ENCODE results near the gene TLR9.

DNA sequence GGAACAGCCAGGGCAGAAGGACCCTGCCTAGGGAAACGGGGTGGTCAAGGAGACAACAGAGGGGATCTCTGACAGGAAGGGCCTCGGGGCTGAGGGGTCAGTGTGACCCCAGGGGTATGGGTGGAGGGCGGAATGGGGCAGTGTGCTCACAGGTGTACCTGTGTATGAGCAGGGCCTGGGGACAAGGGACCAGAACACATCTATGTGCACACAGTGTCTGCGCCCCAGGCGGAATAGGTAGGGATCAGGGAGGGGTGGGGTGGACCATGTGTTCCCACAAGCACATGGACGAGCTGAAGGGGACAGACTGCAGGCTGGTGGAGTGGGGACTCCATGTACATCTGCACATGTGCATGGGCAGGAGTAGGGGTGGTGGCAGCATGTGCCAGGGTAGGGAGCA, 5.0 kb upstream of the TLR9 start:
- TF ChIP-seq, protein P1, sequence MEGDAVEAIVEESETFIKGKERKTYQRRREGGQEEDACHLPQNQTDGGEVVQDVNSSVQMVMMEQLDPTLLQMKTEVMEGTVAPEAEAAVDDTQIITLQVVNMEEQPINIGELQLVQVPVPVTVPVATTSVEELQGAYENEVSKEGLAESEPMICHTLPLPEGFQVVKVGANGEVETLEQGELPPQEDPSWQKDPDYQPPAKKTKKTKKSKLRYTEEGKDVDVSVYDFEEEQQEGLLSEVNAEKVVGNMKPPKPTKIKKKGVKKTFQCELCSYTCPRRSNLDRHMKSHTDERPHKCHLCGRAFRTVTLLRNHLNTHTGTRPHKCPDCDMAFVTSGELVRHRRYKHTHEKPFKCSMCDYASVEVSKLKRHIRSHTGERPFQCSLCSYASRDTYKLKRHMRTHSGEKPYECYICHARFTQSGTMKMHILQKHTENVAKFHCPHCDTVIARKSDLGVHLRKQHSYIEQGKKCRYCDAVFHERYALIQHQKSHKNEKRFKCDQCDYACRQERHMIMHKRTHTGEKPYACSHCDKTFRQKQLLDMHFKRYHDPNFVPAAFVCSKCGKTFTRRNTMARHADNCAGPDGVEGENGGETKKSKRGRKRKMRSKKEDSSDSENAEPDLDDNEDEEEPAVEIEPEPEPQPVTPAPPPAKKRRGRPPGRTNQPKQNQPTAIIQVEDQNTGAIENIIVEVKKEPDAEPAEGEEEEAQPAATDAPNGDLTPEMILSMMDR (IDR thresholded peaks at IDR 0.05), result no peak
- no peak for TF ChIP-seq POLR2A (IDR thresholded peaks at IDR 0.05)

Data from testis (tissue), 2 donors.